ENCODE data around the gene GPATCH8. TPM values are rescaled to one million over a fixed set of nuclear protein-coding genes. Genes with fewer than 3 reads are reported as not detected.

GPATCH8 gene
- total and polyA plus RNA-seq, 9 of the 15 experiments (the other 6 are each of a cell fraction or from before 2014, with no cell fraction given) = 10.6 to 29.6 (median 13.2) TPM

- TF ChIP-seq, protein P1, sequence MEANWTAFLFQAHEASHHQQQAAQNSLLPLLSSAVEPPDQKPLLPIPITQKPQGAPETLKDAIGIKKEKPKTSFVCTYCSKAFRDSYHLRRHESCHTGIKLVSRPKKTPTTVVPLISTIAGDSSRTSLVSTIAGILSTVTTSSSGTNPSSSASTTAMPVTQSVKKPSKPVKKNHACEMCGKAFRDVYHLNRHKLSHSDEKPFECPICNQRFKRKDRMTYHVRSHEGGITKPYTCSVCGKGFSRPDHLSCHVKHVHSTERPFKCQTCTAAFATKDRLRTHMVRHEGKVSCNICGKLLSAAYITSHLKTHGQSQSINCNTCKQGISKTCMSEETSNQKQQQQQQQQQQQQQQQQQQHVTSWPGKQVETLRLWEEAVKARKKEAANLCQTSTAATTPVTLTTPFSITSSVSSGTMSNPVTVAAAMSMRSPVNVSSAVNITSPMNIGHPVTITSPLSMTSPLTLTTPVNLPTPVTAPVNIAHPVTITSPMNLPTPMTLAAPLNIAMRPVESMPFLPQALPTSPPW (CRISPR knock-in tag; IDR thresholded peaks at IDR 0.05) = peak; percentile 34
- TF ChIP-seq, protein P2, sequence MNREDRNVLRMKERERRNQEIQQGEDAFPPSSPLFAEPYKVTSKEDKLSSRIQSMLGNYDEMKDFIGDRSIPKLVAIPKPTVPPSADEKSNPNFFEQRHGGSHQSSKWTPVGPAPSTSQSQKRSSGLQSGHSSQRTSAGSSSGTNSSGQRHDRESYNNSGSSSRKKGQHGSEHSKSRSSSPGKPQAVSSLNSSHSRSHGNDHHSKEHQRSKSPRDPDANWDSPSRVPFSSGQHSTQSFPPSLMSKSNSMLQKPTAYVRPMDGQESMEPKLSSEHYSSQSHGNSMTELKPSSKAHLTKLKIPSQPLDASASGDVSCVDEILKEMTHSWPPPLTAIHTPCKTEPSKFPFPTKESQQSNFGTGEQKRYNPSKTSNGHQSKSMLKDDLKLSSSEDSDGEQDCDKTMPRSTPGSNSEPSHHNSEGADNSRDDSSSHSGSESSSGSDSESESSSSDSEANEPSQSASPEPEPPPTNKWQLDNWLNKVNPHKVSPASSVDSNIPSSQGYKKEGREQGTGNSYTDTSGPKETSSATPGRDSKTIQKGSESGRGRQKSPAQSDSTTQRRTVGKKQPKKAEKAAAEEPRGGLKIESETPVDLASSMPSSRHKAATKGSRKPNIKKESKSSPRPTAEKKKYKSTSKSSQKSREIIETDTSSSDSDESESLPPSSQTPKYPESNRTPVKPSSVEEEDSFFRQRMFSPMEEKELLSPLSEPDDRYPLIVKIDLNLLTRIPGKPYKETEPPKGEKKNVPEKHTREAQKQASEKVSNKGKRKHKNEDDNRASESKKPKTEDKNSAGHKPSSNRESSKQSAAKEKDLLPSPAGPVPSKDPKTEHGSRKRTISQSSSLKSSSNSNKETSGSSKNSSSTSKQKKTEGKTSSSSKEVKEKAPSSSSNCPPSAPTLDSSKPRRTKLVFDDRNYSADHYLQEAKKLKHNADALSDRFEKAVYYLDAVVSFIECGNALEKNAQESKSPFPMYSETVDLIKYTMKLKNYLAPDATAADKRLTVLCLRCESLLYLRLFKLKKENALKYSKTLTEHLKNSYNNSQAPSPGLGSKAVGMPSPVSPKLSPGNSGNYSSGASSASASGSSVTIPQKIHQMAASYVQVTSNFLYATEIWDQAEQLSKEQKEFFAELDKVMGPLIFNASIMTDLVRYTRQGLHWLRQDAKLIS (CRISPR knock-in tag; IDR thresholded peaks at IDR 0.05) = no peak
Measured at GRCh38 chr17:44362949-44363612, 140.1 kb downstream of the GPATCH8 start (continued).

- Histone ChIP-seq H2AFZ (ENCODE audit: low read depth, low read length) (no peak overlapping the region), H3K4me2 (ENCODE audit: insufficient read depth, low read length) (peak overlapping the region; percentile 70; the same call in 1 of the 2 replicates), H3K4me1 (replicated peaks in 1 of 2; ENCODE audit: control insufficient read depth in 2 of 2, insufficient read depth in 2 of 2, low read length in 2 of 2) (peaks cover 2 to 28% of the 10 kb centered on the region in 2 experiments; a peak in 4 of 5 replicates), H4K20me1 (replicated peaks; ENCODE audit: control insufficient read depth, insufficient read depth, low read length) (peaks cover 9% of the 10 kb centered on the region), H3K4me3 (peak overlapping the region; percentile 81), H3K27ac (ENCODE audit: extremely low read depth, low read depth, low read length) (no peak overlapping the region), H3K9me1 (ENCODE audit: control insufficient read depth, insufficient read depth, low read length) (no peaks in the 10 kb centered on the region), H3K36me3 (ENCODE audit: control insufficient read depth, insufficient read depth, low read length) (no peaks in the 10 kb centered on the region), H3K9me3 (replicated peaks; ENCODE audit: control insufficient read depth, insufficient read depth, low read depth, low read length) (no peaks in the 10 kb centered on the region), H3K79me2 (ENCODE audit: control insufficient read depth, insufficient read depth, low read length) (no peaks in the 10 kb centered on the region), H3K27me3 (ENCODE audit: control insufficient read depth in 2 of 2, insufficient read depth in 2 of 2, low read length in 2 of 2) (no peaks in the 10 kb centered on the region; a peak in 1 of 5 replicates), H3K9ac (ENCODE audit: insufficient read depth in 1 of 2, low read depth in 2 of 2, low read length in 2 of 2) (peak overlapping the region; percentile 70 to 96; a peak in 2 of 4 replicates)
- ATAC-seq (no peak), DNase-seq (ENCODE audit: extremely low read depth in 1 of 4, low spot score in 3 of 4) (peak in 1 of 4 experiments; percentile 44), FAIRE-seq (no peak)
- CTCF ChIA-PET (ENCODE audit: low intra/inter-chr PET ratio) = no interaction called here
- TF ChIP-seq SIRT6 (IDR thresholded peaks at IDR 0.05; ENCODE audit: low read depth, low read length) (no peak), ZNF740 (CRISPR knock-in tag; IDR thresholded peaks at IDR 0.05) (peak; percentile 30), ZNF740 (tag; IDR thresholded peaks at IDR 0.05) (no peak), CHD2 (IDR thresholded peaks at IDR 0.05; ENCODE audit: low read depth, low read length) (no peak), ZNF239 (CRISPR knock-in tag; IDR thresholded peaks at IDR 0.05) (no peak)
- TF ChIP-seq, protein P3, sequence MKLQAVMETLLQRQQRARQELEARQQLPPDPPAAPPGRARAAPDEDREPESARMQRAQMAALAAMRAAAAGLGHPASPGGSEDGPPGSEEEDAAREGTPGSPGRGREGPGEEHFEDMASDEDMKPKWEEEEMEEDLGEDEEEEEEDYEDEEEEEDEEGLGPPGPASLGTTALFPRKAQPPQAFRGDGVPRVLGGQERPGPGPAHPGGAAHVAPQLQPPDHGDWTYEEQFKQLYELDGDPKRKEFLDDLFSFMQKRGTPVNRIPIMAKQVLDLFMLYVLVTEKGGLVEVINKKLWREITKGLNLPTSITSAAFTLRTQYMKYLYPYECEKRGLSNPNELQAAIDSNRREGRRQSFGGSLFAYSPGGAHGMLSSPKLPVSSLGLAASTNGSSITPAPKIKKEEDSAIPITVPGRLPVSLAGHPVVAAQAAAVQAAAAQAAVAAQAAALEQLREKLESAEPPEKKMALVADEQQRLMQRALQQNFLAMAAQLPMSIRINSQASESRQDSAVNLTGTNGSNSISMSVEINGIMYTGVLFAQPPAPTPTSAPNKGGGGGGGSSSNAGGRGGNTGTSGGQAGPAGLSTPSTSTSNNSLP (IDR thresholded peaks at IDR 0.05; ENCODE audit: borderline replicate concordance, low read depth, low read length) = no peak
- BruUV-seq (replicated peaks) = no TSS peak
- WGBS (ENCODE audit: insufficient coverage, low coverage, missing lambda C conversion rate) = 83% methylated on average over 1 of the region's 11 CpGs
- intact Hi-C loops (cut with micrococcal nuclease) (no loop called here), in situ Hi-C loops (cut with MboI) (no loop called here)
- POLR2A ChIA-PET = interaction anchor here (0.5 to 1.5 kb wide), 9 partner anchors 16 to 375 kb away, joined by 3 to 4 read pairs (median 3); partner anchors contain the start of gene ITGA2B
Measured at GRCh38 chr17:44362459-44362948, 140.7 kb downstream of the GPATCH8 start.

Measured in K562 (cell line).